Astrocyte (in vitro differentiated cells and primary cell): ENCODE results near the gene EDIL3.

Experiments
- EZH2 ChIP-seq: IDR thresholded peaks from 2 replicates; pipeline ENCODE4 v1.6.1; 2012; ENCODE audit warnings: mild to moderate bottlenecking, low read length, inconsistent platforms; ENCODE audit not compliant: insufficient read depth
- TF ChIP-seq, protein P1 (sequence below): IDR thresholded peaks from 2 replicates; pipeline ENCODE4 v1.5.1; 2011; ENCODE audit warnings: low read depth, mild to moderate bottlenecking, inconsistent platforms, low read length, moderate library complexity; ENCODE audit not compliant: insufficient read depth

DNA sequence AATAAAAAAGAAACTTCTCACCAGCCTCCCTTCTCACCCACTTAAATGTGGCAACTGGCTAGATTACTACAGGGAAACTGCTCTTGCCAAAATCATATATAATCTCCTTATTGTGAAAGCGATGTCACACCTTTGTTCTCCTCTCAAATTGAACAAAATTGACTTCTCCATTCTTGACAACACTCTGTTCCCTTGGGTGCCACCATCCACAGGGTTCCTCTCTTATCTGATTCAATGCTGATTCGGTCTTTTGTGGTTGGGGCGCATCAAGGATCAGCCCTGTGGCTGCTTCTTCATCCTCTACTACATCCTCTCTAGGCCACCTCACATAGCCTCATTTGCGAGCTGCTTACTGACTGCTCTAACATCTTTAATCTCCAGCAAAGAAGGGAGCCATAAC, 86.1 kb downstream of the EDIL3 start:
- TF ChIP-seq, protein P1, sequence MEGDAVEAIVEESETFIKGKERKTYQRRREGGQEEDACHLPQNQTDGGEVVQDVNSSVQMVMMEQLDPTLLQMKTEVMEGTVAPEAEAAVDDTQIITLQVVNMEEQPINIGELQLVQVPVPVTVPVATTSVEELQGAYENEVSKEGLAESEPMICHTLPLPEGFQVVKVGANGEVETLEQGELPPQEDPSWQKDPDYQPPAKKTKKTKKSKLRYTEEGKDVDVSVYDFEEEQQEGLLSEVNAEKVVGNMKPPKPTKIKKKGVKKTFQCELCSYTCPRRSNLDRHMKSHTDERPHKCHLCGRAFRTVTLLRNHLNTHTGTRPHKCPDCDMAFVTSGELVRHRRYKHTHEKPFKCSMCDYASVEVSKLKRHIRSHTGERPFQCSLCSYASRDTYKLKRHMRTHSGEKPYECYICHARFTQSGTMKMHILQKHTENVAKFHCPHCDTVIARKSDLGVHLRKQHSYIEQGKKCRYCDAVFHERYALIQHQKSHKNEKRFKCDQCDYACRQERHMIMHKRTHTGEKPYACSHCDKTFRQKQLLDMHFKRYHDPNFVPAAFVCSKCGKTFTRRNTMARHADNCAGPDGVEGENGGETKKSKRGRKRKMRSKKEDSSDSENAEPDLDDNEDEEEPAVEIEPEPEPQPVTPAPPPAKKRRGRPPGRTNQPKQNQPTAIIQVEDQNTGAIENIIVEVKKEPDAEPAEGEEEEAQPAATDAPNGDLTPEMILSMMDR: no peak
- TF ChIP-seq EZH2: no peak
